NCI-H2227 (cell line): ENCODE measurements around the gene EML2.
"Not testable (repeated sequence)": the region's sequence is repeated elsewhere in the genome, so short reads cannot be mapped to it uniquely, and the experiment has no call there.

Experiments
- DNase-seq: peaks from one replicate; lab custom pipeline; 2025; ENCODE audit not compliant: unreplicated experiment; lab: John Stamatoyannopoulos, UW

Gene EML2

DNA sequence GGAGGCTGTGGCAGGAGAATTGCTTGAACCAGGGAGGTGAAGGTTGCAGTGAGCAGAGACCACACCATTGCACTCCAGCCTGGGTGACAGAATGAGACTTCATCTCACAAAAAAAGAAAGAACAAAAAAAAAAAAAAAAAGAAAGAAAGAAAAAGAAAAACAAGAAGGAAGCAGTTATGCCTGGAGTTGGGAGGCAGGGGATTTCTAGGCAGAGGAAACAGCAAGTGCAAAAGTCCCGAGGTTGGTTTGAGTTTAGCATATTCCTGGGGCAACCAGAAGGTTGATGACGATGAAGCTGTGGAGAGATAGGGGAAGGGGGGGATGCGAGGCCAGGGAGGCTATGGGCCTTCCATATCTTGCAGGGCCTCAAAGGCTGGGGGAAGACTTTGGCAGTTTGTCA, 11.5 kb upstream of the EML2 start:
- no peak for DNase-seq

DNA sequence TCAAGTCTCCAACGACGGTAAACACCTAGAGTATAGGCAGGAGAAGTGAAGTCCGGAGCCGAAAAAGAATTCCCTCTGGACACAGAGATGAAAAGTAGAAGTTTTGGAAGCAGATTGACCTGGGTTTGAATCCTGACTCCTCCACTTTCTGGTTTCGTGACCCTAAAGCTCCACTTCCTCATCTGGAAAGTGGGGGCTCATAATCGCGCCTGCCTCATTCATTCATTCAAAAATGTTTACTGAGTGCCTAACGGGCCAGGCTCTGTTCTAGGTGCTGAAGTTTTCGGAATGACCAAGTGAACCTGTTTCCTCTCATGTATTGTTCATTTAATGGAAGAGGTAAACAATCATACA, 7.1 kb upstream of the EML2 start:
- DNase-seq: no peak

DNA sequence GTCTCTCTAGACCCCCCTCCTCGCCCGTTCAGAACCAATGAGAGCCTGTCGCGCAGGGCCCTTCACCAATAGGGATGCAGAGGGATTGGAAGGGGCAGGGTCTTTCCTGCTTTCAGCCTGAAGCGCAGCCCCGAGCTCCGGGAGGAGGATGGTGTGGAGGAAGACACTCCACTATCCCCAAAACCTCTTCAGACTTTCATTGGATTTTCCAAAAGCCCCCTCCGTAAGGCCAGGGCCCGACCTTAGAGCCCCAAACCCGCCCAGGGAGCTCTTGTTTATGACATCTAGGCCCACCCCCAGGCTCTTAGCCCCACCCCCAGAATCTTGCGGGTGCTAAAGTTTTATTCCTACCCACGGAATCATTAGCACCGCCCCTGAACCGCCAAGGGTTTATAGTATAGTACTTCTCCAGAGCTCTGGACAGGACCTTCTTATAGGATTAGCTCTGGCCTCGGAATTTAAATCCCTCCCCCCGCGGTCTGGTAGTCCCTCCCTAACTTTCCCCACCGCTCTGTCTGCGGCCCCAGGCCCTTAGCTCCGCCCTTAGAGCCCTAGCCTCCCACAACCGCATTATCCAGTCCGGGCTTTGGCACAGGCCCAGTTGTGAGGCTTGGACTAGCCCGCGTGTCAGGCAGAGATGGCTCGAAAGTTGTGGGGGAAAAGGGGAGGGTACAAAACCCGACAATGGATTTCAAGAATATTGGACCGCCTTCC, 6.6 kb upstream of the EML2 start:
- peak; percentile 94 for DNase-seq

DNA sequence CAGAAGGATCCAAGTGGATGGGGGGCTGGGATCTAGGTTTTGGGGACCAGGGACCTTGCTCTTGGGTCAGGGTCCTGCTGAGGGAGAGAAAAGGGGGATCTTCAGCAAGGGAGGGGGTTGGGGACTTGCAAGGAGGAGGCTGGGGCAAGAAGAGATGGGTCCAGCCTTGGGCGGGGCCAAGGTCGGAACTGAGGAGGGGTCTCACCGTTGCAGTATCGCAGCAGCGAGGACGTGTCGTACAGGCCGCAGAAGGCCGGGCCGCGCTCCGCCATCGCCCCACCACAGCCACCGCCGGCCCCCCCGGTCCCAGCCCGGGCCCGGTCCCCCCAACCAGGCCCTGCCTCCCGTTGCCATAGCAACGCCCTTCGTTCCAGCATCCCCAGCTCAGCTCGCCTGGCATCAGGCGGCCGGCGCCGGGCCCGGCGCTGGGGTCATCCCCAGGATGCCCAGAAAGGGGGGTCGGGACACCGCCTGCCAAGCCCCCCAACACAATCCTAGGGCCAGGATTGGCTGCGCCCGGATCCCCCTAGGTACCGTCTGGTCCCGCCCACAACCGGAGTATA, 6.0 kb upstream of the EML2 start:
- no peak for DNase-seq

DNA sequence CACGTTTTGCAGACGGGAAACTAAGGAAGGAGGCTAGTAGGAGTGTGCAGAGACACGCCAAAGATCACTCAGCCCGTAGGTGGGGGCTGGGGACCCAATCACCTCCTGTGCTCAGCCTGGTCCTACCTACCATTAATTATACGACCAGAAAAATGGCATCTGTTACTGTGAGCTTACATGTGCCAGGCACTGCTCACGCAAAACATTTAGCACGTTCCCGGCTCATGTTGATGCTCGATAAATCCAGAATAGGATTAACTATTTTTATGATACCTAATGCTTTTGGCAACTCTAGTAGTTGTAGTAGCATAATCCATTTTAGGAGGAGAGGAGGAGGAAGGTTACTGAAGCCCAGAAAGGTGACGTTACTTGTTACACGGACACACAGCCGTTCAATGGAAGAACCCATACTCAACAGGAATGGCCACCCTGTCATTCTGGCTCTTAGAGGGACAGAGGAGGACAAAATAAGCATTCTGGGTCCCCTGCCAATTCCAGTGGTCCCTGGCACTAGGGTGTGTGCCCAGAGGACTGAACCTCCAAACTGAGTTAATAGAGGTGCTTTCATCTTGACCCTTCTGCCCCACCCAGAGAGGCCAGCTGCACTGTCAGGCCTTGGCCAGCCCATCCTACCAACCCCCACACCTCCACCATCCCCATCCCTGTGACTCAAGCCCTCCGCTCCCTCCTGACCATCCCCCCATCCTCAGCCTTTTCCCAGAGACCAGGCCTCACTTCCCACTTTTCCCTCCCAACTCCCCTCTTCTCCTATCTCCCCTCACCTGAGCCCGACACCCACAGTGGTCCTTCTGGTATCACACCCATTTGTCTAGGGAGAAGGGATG, 5.0 kb upstream of the EML2 start:
- DNase-seq: no peak

DNA sequence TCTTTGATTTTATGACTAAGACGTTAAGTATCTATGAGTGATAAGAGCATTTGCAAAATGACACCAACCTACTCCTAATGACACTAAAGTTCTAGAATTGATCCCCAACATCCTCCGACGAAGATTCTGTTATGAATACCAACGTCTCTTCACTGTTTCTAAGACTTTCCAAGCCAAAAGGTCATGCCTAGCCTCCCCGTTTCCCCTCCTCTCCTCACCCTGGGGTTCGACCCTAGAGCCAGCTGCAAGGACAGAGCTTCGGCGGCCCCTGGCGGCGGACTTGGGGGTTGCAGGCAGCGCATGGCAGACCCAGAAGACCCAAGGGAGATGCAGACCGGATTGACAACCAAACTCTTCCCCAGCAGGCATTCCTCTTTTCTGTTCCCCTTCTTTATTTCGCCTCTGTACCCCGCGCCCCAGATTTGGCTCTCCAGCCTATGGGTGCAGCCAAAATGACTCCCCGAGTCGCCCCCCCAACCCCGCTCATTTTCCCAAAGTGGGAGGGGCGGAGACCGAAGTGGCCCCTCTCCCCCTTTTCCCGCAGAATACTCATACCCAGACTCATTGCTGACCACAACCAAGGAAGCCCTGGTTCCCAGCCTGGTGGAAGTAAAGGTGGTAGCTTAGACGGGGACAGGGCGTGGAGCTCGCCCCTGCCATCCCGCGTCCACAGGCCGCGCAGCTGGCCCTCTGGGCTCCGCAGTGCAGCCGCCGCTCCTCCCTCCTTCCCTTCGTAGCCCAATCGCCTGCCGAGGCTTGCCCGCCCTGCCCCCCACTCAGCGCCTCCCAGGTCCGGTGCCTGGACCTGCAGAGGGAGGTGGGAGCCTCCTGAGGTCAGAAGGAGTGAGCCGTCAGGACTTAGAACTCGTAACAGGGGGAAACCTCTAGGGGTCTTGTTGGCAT, 4.1 kb upstream of the EML2 start:
- peak; percentile 69 for DNase-seq

DNA sequence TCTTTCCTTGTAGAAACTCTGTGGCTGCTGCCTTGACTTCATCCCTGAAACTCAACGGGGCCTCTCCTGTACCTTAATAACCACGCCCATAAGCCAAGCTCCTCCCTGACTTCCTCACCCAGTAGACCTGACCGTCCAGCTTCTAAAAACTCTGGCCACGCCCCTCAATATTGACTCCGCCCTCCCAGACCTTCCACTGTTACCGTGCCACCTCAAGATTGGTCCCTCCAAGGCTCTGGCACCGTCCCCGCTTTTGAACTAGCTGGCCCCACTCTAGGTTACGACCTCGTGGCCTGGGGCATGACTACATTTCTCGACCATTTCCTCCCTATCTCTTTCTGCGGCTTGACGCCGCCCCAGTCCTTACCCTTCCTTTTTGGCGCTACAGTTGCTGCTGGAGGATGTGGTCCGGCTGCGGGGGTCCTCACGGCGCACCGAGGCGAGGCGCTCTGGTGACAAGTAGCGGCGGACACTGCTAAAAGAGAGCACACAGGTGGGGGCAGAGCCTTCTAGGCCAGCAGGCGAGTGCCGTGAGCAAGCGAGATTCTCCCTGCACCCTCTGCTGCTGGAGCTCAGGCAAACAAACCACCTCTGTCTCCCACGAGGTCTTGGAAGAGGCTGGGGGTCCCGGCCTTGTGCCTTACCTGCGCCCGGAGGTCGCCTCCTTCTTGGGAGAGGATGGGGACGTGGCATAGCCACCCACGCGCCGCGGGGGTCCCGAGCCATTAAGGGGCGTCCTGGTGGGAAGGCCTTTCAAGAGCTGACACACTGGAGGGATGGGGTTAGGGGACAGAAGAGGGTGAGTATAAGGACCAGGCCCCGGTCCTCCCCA, 2.3 kb upstream of the EML2 start:
- no peak for DNase-seq

DNA sequence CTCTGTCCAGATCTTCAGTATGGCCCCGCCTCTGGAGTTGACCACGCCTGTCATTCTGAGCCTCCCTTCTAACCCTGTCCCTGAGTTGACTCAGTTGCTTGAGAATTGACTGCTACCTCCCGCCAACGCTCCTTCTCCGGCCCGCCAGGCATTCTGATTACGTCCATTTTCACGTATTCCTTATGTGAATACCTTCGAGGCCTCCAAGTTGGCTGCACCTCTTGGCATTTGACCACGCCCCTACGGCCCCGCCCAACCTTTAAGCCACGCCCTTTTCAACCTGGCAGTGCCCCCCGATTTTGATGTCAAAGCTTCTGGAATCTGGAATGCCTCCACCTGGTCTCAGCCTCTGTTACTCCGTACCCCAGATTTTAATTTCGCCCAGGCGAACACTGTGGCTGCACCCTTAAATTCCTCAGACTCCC, 1.7 kb upstream of the EML2 start:
- DNase-seq: no peak

DNA sequence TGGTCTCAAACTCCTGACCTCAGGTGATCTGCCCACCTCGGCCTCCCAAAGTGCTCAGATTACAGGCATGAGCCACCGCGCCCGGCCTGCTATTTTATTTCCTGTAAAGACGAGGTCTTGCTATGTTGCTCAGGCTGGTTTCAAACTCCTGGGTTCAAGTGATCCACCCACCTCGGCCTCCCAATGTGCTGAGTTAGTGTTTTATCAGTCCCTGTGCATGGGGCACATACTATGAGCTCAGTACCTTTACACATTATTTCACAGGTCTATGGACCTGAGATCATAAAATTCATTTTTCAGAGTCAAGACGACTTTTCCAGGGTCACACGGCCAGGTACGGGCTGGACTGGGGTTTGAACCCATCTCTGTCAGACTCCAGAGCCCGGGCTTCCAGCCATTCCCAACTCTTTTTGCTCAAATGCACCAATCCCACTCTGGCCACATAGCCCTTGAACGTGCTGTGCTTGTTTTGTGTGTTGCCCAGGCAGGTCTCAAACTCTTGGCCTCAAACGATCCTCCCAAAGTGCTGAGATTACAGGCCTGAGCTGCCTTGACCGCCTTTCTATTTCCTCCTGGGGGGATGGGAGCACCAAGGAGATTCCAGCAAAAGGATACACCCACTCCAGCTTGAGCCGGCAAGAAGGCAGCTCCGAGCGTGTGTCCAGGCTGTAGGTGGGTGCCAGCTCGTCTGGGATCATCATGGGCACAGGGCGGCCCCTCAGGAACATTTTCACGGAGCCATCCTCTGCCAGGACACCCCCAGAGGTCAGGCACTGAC, 1.1 kb downstream of the EML2 start:
- DNase-seq: no peak

DNA sequence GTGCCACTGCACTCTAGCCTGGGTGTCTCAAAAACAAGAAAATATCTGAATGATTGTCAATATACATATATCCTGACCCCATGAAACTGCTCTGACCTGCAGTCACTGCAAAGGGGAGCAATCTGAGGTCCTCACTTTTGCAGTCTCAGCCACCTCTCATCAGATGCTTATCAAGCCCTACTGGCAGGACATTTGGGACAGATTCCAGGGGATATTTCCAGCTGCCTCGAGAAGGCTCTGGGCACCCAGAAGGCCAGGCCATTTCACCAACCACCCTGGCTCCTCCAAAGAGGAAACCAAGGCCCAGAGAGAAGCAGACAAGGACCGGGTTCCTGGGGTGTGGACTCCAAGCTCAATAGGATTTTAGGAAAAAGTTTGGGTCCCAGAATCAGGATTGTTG, 2.3 kb downstream of the EML2 start:
- DNase-seq: no peak

DNA sequence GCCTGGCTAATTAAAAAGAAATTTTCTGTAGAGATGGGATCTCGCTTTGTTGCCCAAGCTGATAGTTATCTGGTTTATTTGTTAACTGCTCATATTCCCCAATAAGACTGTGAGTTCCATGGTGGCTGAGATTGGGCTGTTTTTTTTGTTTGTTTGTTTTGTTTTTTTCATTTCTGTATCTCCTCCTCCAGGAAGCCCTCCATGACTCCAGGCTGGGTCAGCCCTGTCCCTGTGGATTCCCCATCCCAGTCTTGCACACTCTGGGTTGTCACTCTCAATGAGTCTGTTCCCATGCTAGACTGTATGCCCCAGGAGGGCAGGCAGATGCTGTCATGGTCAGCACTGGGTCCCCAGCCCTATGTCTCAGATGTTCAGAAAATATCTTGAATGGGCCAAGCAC, 2.9 kb downstream of the EML2 start:
- no peak for DNase-seq

DNA sequence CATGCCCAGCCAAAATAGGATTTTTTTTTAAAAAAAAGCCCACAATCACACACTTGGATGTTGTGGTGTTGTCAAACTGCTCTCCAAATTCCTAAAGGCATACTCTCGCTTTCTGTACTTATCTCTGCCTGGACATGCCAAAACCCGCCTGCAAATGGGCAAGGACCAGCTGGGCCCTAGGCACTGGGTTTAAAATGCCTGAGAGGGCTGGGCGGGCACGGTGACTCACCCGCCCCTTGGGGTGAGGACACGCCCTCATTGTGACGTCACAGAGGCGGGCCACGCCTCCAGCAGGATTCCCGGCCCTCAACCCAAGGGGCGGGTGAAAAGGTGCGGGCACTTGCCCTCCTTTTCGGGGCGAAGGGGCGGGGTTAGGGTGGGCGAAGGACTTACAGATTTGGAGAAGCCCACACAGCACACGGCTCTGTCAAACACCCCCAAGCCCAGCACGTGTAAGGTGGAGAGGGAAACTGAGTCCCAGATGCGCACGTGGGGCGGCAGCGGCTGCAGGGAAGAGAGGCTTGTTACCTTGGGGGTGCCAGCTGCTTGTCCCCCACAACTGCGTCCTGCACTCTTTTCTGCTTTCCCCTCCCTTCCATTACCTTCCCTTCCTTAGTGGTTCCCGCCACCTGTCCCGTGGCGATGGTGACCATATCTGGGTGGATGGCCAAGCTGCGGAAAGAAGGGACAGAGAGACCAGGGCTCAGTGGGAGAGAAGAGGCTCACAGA, 6.6 kb downstream of the EML2 start:
- DNase-seq: peak; percentile 51

DNA sequence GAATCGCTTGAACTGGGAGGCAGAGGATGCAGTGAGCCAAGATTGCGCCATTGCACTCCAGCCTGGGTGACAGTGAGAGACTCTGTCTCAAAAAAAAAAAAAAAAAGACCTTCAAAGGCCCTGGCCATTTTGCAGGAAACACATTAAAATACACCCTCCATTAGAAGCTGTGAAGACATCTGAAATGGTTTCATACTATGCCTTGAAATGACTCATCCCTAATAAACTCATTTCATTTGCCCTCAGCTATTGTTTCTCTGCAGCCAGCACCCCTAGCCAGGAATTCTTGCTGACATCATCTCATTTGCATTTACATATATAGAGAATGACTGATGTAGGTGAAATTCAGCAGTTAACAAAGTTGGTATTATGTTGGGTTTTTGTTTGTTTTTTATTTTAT, 8.7 kb downstream of the EML2 start:
- no peak for DNase-seq

DNA sequence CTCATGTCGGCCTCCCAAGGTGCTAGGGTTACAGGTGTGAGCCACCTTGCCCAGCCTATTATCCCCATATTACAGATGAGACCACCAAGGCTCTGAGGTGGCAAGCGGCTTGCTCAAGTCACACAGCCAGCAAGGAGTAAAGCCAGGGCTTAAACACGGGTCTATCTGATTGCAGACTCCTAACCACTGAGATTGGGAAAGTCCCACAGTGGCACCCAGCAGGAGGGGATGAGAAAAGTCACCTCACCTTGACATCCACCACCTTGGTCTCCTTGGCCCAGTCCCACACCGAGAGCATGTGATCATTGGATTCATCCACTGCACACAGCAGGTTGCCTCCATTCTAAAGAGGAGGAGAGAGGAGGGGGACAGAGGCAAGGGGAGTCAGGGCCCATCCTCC, 9.5 kb downstream of the EML2 start:
- DNase-seq: no peak

DNA sequence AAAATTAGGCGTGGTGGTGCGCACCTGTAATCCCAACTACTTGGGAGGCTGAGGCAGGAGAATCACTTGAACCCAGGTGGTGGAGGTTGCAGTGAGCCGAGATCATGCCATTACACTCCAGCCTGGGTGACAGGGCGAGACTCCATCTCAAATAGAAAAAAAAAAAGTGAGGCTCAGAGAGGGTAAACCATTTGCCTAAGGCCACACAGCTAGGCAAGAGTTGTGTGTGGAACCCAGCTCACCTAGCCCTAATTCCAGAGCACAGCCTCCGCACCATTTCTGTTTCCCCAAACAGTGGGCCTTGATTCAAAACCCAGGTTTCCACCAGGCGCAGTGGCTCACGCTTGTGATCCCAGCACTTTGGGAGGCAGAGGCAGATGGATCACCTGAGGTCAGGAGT, 11.0 kb downstream of the EML2 start:
- not testable (repeated sequence) for DNase-seq

DNA sequence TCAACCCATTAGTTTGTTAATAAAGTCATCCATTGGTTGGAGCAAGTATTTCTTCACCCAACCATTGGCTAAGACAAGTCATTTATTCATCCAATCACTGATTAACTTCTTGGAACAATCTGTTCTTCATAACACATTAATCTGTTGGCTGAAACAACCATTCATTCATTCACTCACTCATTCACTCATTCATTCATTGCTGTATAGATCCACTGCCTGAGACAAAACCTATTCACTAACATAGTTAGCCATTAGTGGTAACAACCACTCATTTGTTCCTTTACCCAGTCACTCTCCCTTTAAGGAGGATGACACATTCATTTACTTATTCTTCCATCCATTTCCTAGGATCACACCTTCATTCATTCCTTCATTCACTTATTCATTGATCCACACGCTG, 15.2 kb downstream of the EML2 start:
- no peak for DNase-seq

DNA sequence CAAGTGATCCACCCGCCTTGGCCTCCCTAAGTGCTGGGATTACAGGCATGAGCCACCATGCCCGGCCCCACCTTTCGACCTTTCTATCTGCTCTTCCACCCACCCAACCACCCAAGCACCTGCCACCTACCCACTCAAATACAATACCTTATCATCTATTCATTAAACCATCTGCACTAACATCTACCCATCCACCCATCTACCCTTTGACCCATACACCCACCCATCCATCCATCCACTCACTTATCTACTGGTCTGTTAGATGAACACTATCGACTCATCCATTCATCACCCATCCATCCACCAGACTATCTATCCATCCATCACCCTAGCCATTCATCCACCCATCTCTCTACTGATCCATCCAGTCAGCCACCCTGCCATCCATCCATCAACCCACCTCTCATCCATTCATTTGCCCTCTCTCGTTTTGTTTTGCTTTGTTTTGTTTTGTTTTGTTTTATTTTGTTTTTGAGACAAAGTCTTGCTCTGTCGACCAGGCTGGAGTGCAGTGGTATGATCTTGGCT, 17.2 kb downstream of the EML2 start:
- no peak for DNase-seq

DNA sequence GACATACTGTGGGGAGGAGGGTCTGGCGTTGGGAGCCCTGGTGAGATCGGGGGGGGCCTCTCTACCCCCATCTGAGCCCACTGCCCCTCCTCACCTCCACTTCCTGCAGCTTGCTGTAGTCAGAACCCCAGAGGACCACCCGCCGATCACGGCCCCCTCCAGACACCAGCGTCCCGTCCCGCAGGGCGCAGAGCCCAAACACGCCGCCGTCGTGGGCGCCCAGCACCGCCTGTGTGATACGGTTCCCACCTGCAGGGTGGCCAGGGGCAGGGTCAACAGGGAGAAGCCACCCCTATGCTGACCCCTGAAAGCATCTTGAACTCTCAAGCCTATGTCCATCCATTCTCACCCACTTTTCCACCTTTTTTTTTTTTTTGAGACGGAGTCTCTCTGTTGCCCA, 17.8 kb downstream of the EML2 start:
- DNase-seq: no peak

DNA sequence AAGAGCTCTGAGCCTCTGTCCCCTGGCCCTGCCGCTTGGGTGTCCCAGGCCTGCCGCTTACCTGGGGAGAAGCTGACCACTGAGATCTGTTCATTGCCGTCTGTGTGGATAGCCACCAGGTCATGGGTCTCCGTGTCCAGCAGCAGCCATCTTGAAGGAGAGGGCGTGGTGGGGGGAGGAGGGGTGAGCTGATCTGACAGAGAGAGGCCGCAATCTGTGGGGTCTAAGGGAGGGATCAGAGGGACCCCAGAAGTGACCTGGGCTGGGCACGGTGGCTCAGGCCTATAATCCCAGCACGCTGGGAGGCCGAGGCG, 22.5 kb downstream of the EML2 start:
- no peak for DNase-seq
